Nucleus accumbens (tissue), 56 donors: ENCODE data around the gene PGAP2.
"Not testable (repeated sequence)": the region's sequence is repeated elsewhere in the genome, so short reads cannot be mapped to it uniquely, and the experiment has no call there.

Experiments
- DNase-seq, 56 donors: peaks; one replicate each; lab custom pipeline; 2025; lab: John Stamatoyannopoulos, UW

PGAP2 gene

DNA sequence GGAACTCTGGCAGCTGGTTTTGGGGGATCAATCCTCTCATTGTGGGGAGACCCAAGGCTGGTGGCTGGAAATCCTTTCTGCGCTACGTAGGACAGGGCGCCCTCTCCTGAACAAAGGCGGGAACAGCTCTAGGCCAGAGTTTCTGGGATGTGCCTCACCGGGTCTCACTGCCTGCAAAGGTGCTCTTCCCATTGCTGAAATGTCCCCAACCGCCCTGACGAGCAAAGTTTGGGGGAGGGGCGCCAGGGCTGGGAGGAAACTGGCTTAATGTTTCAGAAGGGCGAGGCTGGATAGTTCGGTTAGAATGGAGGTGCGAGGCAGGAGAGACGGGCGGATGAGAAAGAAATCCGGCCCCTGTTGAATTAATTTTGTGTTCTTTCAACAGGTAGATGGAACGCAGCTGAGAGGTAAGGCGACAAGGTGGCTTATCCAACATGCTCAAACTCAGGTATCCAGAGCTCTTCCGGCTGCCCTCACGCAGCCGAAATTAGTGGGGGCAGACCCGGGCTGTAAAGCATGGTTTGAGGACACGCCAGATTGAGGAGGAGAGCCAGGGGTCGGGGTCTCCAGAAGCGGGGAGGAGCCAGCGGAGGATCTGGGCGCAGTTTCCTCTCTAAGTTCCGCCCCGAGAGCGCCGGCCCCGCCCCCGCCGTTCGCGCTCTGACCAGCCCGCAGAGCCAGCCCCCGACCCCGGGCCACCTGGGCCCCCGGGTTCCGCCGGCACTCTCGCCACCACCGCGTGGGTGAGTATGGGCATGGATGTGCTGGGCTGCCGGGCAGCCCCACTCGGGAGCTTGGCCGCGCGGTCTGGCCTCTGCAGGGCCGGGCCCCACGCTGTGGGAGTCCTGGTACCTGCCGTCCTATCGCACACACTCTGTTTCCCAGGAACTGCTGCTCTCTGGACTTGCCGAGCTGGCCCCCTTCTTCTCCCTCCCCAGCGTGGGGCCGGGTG lies at the start of gene PGAP2:
Gene PGAP2 (plus strand): TSS at position 652 of the 952 bp plus-strand sequence. CDS start 2,700 bp downstream, outside the sequence.
- peak in 35 of 56 donors; percentile 11 to 65 (median 31) for DNase-seq

DNA sequence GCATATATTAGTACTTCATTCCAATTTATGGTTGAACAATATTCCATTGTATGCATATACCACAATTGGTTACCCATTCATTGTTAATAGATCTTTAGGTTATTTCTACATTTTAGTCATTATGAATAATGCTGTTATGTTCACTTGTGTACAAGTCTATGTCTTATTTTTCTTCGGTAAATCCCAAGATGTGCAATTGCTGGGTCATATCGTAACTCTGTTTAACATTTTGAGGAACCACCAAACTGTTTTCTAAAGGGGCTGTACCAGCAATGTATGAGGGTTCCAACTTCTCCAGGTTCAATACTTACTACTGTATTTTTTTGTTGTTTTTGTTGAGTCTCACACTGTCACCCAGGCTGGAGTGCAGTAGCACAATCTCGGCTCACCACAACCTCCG lies 44.1 kb upstream of the PGAP2 start:
- no peak for DNase-seq

DNA sequence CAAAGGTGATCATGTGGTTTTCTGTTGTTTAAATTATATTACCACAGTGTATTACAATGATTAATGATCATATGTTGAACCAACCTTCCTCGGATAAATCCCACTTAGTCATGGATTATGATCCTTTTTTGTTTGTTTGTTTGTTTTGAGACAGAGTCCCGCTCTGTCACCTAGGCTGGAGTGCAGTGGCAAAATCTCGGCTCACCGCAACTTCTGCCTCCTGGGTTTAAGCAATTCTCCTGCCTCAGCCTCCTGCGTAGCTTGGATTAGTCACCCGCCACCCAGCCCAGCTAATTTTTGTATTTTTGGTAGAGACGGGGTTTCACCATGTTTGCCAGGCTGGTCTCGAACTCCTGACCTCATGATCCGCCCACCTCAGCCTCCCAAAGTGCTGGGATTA lies 41.5 kb upstream of the PGAP2 start:
- DNase-seq = not testable (repeated sequence)

DNA sequence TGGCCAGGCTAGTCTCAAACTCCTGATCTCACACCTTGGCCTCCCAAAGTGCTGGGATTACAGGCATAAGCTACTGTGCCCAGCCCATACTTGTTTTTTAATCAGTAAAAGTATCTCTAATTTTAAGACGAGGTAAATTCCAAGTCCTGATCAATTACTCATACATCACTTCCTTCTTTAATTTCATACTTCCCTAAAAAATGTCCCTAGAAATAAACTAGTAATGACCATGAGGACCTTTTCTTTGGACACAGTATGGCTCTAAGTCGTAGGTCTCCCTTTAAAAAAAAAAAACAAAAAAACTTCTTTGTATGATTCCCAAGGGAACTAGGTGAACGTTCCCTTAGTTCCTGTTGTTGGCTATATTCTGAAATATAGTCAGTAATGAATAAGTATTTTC lies 40.8 kb upstream of the PGAP2 start:
- DNase-seq = no peak

GRCh38 chr11:3773180-3773579 lies 35.2 kb upstream of the PGAP2 start:
- no peak for DNase-seq

DNA sequence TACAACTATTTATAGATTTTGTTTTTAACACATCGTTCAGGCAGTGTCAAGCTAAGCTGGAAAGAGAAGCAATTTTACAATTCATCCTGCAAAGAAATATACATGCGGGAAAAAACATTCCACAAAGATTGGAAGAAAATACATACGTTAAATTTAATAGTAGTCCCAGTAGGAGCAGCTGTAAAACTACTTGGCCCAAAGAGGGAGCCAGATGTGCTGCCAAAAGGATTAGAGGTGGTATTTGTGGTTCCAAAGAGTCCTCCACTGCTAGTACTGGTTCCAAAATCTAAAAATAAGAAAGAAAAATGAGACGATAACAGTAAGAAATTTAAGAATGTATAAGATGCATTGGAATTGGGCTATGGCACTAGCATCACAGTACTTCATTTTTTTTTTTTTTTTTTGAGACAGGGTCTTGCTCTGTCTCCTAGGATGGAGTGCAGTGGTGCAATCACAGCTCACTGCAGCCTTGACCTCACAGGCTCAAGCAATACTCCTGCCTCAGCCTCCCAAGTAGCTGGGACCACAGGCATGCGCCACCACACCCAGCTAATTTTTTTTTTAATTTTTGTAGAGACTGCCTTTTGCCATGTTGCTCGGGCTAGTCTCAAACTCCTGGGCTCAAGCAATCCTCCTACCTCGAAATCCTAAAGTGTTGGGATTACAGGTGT lies 32.5 kb upstream of the PGAP2 start:
- DNase-seq = no peak

GRCh38 chr11:3781423-3781822 lies 26.9 kb upstream of the PGAP2 start:
- no peak for DNase-seq

DNA sequence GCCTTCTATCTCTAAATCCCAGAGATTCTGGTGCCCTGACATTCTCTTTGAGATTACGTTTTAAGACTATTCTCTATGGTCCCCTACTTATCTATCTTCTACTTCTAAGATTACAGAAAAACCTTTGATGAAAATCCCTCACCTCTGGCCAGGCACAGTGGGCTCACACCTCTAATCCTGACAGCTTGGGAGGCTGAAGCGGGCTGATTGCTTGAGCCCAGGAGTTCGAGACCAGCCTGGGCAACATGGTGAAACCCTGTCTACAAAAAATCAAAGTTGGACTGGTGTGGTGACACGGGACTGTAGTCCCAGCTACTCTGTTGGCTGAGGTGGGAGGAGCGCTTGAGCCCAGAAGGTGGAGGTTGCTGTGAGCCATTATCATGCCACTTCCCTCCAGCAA lies 25.4 kb upstream of the PGAP2 start:
- DNase-seq = no peak

DNA sequence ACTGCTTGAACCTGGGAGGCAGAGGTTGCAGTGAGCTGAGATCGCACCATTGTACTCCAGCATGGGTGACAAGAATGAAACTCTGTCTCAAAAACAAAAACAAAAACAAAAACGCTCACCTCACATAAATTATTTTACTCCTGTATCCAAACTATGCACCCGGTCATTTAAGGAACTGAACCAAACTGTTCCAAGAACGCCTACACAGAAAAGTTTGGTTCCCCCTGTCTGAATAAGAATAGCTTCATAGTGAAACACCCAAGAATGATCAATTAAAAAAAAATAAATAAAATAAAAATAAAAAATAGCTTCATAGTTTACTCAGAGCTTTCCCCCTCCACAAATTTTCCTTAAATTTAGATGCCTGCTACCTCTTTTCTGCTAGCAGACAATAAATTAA lies 24.7 kb upstream of the PGAP2 start:
- DNase-seq = no peak

GRCh38 chr11:3786781-3787428 lies 21.5 kb upstream of the PGAP2 start:
- no peak for DNase-seq

- not testable (repeated sequence) for DNase-seq
Observed at GRCh38 chr11:3794387-3794786, 14.0 kb upstream of the PGAP2 start.

- no peak for DNase-seq
Observed at GRCh38 chr11:3795131-3796001, 13.0 kb upstream of the PGAP2 start.

DNA sequence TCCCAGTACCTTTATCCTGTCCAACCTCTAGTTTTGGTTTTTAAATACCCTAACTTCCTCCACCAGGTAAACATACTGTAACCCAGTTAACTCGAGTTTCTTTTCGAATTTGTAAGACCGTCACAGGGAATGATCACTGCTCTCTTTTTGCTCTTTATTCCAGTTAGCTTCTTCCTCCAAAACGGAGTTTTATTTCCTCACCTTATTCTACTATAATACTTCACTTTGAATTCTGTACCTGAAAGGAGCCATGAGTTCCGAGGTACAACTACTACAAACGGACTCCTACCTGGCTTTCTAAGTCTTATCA lies 12.4 kb upstream of the PGAP2 start:
- DNase-seq = no peak

DNA sequence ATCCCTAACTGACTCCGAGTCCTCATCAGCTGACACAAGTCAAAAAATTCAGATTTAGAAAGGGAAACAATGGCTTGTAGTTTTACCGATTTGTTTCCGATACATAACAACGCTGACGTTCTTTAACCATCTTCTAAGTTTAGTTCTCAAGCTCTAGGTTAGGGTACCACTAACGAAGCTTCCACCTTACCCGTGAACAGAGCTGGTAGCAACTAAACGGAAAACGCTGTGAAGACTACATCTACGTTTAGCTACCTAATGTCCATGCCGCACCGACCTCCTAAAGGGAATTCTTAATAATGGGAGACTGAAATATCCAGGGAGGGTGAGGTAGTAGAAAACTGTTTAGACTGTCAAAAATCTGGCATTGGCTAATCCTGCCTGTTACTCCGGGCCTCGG lies 12.0 kb upstream of the PGAP2 start:
- DNase-seq = no peak

- peak in 5 of 56 donors; percentile 51 to 77 (median 73) for DNase-seq
Observed at GRCh38 chr11:3796801-3797328, 11.5 kb upstream of the PGAP2 start.

GRCh38 chr11:3797329-3798090 lies 10.8 kb upstream of the PGAP2 start, which contains the start of gene NUP98:
NUP98 (minus strand) TSS chr11:3797554; CDS start chr11:3782117, 15,437 bp downstream.
- peak; percentile 81 to 100 (median 99) for DNase-seq

DNA sequence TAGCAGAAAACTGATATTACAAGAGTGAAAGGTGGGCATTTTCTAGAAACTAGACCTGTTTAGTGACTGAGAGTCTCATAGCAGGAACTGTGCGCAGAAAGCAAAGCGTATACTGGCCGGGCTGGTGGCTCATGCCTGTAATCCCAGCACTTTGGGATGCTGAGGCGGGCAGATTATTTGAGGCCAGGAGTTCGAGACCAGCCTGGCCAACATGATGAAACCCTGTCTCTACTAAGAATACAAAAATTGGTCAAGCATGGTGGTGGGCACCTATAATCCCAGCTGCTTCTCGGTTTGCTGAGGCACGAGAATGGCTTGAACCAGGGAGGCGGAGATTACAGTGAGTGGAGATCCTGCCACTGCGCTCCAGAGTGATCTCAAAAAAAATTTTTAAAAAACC lies 9.2 kb upstream of the PGAP2 start:
- no peak for DNase-seq

GRCh38 chr11:3799873-3800272 lies 8.5 kb upstream of the PGAP2 start:
- no peak for DNase-seq
